GM19324 (cell line): Measurements from ENCODE around the gene MAP4K5.

Experiments
- ATAC-seq: cut with Tn5 transposase; IDR thresholded peaks from one replicate; pipeline ENCODE4 v1.9.1; 2021; ENCODE audit warnings: mild to moderate bottlenecking, moderate library complexity; ENCODE audit not compliant: unreplicated experiment, low FRiP score

MAP4K5 gene

DNA sequence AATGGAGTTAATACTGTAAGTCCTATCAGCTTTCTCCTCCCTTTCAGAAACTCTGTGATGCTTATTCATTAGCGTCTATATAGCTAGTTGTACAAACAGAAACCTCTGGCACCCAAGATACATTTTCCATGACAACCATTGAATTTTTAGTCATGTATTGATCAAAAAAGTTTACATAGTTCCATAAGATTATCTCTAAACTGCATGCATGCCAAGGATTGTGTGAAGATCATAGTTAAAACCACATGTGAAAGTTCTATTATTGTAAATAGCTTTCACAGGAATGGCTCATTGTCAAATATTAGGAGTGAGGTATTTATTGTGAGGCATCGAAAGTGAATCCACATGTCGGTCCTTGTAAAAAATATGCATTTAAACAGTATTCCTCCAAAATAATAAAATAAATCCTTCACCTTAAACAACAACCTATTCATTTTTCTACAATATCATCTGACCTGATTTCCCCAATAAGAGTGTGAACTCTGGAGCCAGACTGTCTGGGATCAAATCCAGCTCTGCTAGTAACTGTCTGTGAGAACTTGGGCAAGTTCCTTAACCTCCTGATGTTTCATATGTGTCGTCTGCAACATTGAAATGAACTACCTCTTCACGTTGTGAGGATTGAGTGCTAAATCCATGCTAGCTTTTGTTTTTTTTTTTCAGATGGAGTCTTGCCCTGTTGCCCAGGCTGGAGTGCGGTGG is 125.1 kb downstream of the MAP4K5 start:
- no peak for ATAC-seq

DNA sequence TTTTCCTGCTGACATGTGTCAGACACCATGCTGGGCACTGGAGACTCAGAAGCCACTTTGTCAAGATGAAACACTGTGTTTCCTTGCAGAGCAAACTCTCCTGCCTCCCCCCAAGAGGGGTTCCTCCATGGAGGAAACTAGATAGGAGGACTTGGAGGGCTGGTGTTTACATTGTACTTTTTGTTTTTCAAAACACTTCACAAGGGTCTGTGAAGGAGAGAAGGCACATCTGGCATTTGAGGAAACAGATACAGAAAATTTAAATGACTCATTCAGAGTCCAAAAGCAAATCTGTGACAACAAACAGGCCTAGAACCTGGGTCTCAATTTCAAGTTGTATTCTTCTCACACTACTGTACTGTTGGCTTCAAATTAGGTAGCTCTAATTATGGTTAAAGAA is 128.9 kb downstream of the MAP4K5 start:
- ATAC-seq, result no peak

DNA sequence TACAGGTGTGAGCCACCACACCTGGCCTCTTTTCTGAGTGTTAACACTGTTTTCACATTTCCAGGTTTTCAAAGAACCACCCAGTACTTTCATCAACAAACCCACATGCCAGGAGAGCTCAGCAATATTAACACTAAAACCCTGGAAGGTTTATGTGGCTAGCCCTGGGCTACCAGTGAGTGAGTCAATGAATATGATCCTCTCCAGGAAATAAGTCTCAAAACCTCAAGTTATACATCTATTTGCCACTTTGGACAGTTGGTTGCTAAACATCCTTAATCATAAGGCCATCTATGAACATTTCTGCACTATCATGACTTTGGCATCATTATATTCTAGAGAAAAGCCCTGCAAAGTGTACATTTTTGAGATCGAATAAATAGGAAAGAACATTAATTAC is 129.4 kb downstream of the MAP4K5 start:
- no peak for ATAC-seq

- ATAC-seq, result no peak
These were observed 131.9 kb downstream of the MAP4K5 start for GRCh38 chr14:50400461-50400860.

DNA sequence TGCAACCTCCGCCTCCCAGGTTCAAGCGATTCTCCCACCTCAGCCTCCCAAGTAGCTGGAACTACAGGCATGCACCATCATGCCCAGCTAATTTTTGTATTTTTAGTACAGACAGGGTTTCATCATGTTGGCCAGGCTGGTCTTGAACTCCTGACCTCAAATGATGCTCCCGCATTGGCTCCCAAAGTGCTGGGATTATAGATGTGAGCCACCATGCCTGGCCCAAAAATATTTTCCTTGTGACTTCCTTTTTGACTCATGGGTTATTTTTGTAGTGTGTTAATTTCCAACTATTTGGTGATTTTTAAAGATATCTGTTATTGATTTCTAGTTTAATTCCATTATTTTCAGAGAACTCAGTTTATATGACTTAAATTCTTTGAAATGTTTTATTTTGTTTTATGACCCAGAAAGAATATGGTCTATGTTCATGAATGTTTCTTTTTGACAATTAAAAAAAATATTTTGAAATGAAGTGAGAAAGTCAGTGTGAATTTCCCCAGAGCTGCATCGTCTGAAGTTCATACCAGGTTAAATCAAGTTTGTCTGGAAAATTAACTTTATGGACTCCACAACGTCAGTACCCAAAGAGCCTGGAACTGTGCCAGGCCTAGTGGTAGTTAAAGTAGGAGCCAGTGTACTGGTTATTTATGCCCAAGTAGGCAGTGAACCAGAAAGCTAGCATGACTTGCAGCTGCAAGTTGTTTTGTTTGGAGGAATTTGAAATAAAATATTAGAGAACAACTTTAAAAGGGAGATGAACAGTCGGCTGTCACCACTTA is 132.9 kb downstream of the MAP4K5 start:
- no peak for ATAC-seq

DNA sequence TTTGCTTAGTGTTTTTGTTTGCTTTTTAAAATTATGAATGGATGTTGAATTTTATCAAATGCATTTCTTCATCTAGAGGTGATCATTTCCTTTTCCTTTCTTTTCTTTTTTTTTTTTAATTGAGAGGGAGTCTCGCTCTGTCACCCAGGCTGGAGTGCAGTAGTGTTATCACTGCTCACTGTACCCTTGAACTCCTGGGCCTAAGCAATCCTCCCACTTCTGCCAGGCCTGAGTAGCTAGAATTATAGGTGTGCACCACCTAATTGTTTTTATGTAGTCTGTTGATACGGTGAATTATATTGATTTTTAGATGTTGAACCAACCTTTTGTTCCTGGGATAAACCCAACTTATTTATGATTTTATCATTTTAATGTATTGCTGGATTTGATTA is 134.2 kb downstream of the MAP4K5 start:
- no peak for ATAC-seq

- no peak for ATAC-seq
These were observed 134.8 kb downstream of the MAP4K5 start for GRCh38 chr14:50397390-50398188.

DNA sequence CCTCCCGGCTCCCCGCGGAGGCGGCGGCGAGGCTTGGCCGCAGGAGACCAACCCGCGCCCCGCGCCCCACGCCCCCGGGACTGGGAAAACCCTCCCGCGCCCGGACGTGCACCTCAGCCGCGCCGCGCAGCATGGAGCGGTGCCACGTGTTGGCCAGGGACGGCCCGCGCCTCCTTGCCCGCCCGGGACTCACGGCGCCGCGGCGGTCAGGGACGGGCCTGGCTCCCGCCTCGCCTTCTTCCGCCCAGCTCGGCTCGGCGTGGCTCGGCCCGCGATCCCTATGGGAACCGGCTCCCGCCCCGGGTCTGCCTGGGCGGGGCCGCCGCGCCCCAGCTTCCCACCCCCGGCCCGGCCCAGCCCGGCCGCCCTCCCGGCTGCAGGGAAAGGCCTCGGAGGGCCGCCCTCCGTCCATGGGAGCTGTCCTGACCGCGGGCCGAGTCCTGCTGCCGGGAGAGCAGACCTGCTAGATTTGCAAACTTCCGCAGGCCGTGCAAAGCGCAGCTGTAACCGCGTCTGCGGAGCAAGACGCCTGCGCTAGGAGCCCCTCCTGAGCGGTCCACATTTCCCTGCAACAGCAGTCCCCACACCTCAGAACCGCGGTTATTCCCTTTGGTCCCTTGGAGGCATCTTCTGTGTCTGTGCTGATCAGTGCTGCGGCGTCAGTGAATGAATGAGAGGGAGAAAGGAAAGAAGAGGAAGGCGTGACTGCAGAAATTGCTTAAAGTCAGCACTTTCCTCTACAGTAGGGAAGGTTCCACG is 135.6 kb downstream of the MAP4K5 start, which contains the start of gene CDKL1:
Gene CDKL1, minus strand, starts transcription at position 251 of the 759 bp plus-strand sequence. CDS start 1,013 bp downstream, outside the sequence.
- ATAC-seq, result peak; percentile 56

- no peak for ATAC-seq
These were observed 136.9 kb downstream of the MAP4K5 start for GRCh38 chr14:50395448-50395847.

DNA sequence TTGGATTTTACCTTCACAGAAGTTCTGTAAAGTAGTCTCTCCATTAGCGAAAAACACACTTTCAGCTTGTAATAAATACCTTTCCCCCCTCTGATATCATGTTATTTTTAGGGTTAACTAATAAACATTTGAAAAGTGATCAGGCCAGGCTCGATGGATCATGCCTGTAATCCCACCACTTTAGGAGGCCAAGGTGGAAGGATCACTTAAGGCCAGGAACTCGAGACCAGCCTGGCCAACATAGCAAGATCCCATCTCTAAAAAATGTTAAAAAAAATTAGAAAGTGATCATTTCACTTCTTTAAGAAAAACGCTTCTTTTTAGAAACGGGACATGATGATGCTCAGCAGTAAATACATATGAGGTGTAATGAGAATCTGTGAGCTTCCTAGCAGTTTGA is 137.7 kb downstream of the MAP4K5 start:
- no peak for ATAC-seq

DNA sequence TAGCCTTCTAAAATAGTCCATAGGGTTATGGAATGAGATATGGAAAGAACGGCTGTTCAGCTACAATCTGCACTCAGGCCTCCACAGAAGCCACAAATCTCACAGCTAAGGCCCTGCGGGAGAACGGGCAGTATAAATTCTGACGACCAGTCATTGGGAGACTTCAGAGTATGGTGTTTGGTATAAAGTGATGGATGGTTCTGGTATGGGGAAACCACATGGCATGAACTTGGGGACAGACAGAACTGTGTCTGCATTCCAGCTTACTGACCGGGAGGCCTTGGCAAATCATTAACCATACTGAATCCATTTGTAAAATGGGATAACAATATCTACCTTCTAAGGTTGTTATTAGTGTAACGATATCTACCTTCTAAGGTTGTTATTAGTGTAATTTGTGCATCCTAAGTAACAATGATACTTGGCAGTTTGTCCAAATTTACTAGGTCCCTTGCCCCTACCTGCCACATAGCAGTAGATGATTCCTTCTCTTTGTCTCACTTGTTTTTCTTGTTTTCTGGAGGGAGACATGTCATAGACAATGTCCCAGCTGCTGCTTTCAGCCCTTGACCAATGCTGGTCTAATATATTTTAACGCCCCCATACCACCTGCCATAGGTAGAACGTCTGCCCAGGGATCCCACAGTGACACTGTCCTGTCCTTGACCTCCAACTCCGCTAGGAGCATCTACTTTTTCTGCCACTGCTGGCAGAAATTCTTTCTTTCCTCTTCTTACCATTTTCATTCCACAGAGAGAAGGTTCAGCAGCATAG is 142.5 kb downstream of the MAP4K5 start:
- no peak for ATAC-seq

GRCh38 chr14:50388256-50388931 is 144.0 kb downstream of the MAP4K5 start:
- ATAC-seq, result no peak

DNA sequence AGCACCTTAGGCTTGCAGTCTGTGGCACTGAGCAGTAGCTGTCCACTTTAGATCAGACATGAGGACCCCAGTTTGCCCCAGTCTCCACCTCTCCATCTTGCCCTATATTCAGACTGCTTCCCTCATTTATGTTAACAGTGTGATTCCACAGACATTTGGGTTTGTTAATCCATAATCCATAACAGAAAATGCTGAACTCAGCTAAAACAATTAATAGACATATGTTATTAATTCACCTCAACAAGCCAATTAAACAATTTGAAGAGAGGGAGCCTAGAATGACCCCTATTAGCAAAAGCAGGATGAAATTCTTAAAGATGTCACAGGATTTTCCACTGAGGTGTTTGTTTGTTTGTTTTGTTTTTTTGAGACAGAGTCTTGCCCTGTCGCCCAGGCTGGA is 144.8 kb downstream of the MAP4K5 start:
- ATAC-seq, result no peak

DNA sequence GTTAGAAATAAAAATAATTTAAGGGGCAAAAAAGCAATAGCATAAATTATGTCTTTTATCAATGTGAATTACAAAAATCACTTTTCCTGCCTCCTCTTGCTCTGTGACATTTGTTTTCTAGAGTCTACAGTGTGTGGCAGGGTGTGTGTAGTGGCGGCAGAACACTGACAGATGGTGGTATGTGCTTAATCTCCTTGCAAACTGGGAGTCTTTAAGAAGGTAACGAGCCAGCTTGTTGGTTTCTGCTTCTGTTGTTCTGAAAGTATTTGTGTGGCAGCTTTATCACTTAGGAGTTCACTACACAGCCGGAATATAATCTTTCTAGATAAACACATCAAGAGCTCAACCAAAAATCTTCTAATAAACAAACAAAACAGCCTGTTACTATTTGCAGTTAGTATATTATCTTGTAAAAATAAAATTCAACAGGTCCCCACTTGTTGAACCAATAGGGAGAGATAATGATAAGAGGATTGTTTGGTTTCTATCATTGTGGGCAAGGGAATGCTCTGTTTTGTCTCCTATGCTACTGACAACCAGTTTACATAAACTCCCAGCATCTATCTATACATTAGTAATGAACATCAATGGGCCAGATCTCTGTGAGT is 148.6 kb downstream of the MAP4K5 start:
- ATAC-seq, result no peak

DNA sequence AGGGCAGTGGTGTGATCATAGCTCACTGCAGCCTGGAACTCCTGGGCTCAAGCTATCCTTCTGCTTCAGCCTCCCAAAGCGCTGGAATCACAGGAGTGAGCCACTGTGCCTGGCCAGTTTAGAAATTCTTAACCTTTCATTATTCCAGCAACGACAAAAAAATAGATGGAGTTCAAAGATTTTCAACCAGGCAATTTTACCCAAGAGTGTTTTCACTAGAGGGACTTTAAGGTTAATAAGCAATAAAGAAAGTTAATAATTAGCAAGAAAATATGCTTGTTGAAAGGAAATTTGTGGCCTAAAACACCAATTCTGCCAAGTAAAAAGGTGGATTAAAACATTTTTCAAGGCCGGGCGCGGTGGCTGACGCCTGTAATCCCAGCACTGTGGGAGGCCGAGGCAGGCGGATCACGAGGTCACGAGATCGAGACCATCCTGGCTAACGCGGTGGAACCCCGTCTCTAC is 150.5 kb downstream of the MAP4K5 start:
- ATAC-seq, result no peak

- ATAC-seq, result no peak
These were observed 151.4 kb downstream of the MAP4K5 start for GRCh38 chr14:50381008-50381407.

DNA sequence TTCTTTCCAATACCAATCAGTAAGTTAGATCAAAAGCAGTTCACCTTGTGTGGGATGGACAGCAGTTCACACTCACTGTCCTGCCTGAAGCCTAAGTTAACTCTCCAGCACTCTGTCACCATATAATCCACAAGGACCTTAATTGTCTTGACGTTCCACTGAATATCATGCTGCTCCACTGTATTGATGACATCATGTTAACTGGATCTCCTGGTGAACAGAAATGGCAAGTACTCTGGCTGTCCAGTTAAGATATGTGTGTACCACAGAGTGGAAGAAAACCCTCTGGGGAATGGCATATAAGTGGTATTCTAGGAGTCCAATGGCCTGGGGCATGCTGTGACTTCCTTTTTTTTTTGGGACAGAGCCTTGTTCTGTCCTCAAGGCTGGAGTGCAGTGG is 151.9 kb downstream of the MAP4K5 start:
- ATAC-seq, result no peak

DNA sequence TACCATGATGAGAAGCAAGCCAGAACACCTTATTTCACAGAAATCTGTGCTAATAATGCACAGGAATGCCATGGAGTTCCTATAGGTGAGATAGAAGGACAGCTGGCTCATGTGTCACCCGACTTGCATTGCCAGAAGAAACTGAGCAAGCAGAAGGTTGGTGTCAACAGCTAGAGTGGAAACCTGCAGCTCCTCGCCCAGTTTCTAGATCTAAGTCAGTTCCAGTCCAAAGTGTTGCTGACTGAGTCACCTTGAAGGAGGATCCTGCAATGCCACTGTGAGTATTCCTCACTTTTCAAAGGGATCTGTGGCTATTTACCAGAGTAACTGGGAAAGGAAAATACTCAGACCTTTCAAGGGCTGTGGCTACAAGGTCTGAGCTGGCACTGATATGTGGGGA is 152.8 kb downstream of the MAP4K5 start:
- no peak for ATAC-seq
